Muscle layer of colon (tissue), 2 donors: ENCODE results near the gene ABCC1.
A peak's percentile ranks its signal among the peaks of the same experiment; 100 is the strongest.
"Not testable (repeated sequence)": the region's sequence is repeated elsewhere in the genome, so short reads cannot be mapped to it uniquely, and the experiment has no call there.

Source experiments
- H3K27ac ChIP-seq: one replicate; pipeline ENCODE4 v1.7.0; 2013; ENCODE audit warnings: low read depth, mild to moderate bottlenecking, low read length, moderate library complexity
- H3K27me3 ChIP-seq, 2 donors: one replicate each; pipeline ENCODE4 v1.7.0; 2013; ENCODE audit warnings: low read length in 2 of 2, mild to moderate bottlenecking in 2 of 2; ENCODE audit not compliant: insufficient read depth in 2 of 2, control insufficient read depth in 1 of 2
- H3K36me3 ChIP-seq: one replicate; pipeline ENCODE4 v1.7.0; 2013; ENCODE audit warnings: mild to moderate bottlenecking, low read length; ENCODE audit not compliant: insufficient read depth
- H3K4me1 ChIP-seq: one replicate; pipeline ENCODE4 v1.7.0; 2013; ENCODE audit warnings: mild to moderate bottlenecking, low read length; ENCODE audit not compliant: insufficient read depth
- H3K4me3 ChIP-seq, 2 donors: one replicate each; pipeline ENCODE4 v1.7.0; 2013; ENCODE audit warnings: low read length in 2 of 2, low read depth in 1 of 2, mild to moderate bottlenecking in 1 of 2, moderate library complexity in 1 of 2
- H3K9ac ChIP-seq: one replicate; pipeline ENCODE4 v1.7.0; 2013; ENCODE audit warnings: low read length
- H3K9me3 ChIP-seq: one replicate; pipeline ENCODE4 v1.7.0; 2013; ENCODE audit warnings: mild to moderate bottlenecking, low read length
- donor health status: abdominal sarcoma.
- donor health status: Adenocarcinoma of cecum.

Gene ABCC1

DNA sequence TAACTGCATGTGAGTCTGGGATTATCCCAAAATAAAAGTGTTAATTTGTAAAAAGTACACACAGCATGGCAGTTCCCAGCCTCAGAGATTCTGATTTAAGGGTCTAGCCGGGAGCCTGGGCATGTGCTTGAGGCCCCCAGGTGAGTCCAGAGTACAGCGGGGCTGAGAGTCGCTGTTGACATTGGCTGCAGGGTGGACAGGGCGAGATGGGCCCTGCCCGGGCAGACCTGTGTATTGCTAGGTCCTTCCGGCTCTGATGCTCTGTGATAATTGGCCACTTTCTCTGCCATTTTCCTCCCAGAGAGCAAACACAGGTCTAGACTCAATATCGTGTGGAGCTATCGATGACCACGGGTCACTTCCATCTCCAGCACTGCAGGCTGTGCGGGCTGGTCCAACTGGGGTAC lies 200.3 kb downstream of the ABCC1 start:
- H3K4me3 ChIP-seq = peak overlapping the region in 1 of 2 donors; percentile 41
- H3K27me3 ChIP-seq = no peaks in the 10 kb centered on the region
- no peaks in the 10 kb centered on the region for H3K9me3 ChIP-seq
- peaks cover 31% of the 10 kb centered on the region for H3K4me1 ChIP-seq
- H3K27ac ChIP-seq = peak overlapping the region; percentile 83
- H3K9ac ChIP-seq = peak overlapping the region; percentile 7
- H3K36me3 ChIP-seq = no peaks in the 10 kb centered on the region

- Histone ChIP-seq H3K27ac (peak overlapping the region; percentile 83), H3K27me3 (no peaks in the 10 kb centered on the region), H3K4me3 (peak overlapping the region; percentile 15 to 41), H3K9ac (peak overlapping the region; percentile 7), H3K4me1 (peaks cover 31% of the 10 kb centered on the region), H3K9me3 (no peaks in the 10 kb centered on the region), H3K36me3 (no peaks in the 10 kb centered on the region)
Measured at GRCh38 chr16:16150117-16150877, 200.9 kb downstream of the ABCC1 start.

GRCh38 chr16:16150878-16151152 lies 201.4 kb downstream of the ABCC1 start:
- peak overlapping the region; percentile 83 for H3K27ac ChIP-seq
- peaks cover 31% of the 10 kb centered on the region for H3K4me1 ChIP-seq
- H3K4me3 ChIP-seq = peak overlapping the region; percentile 15 to 41
- H3K36me3 ChIP-seq = no peaks in the 10 kb centered on the region
- no peak overlapping the region for H3K9ac ChIP-seq
- no peaks in the 10 kb centered on the region for H3K9me3 ChIP-seq
- no peaks in the 10 kb centered on the region for H3K27me3 ChIP-seq

DNA sequence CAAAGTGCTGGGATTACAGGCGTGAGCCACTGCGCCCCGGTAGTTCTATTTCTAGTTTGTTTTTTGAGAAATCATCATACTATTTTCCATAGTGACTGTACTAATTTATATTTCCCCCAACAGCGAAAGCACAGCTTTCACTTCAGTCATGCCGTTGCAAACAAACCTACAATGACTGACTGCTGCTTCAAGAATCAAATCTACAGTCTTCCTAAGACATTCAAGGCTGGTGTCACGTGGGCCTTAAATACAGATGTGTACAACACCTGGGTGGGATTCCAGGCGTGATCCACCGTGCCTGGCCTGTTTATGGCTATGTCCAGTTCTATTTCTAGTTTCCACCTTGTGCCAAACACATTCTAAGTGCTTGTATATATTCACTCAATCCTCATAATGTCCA lies 201.9 kb downstream of the ABCC1 start:
- H3K36me3 ChIP-seq = no peaks in the 10 kb centered on the region
- no peaks in the 10 kb centered on the region for H3K27me3 ChIP-seq
- no peak overlapping the region for H3K9ac ChIP-seq
- H3K27ac ChIP-seq = peak overlapping the region; percentile 83
- no peaks in the 10 kb centered on the region for H3K9me3 ChIP-seq
- peaks cover 31% of the 10 kb centered on the region for H3K4me1 ChIP-seq
- H3K4me3 ChIP-seq = no peak overlapping the region

GRCh38 chr16:16153000-16153399 lies 203.6 kb downstream of the ABCC1 start:
- not testable (repeated sequence) for H3K36me3 ChIP-seq, H3K27ac ChIP-seq, H3K9me3 ChIP-seq, H3K9ac ChIP-seq, H3K27me3 ChIP-seq, H3K4me3 ChIP-seq
- peaks cover 31% of the 10 kb centered on the region for H3K4me1 ChIP-seq

DNA sequence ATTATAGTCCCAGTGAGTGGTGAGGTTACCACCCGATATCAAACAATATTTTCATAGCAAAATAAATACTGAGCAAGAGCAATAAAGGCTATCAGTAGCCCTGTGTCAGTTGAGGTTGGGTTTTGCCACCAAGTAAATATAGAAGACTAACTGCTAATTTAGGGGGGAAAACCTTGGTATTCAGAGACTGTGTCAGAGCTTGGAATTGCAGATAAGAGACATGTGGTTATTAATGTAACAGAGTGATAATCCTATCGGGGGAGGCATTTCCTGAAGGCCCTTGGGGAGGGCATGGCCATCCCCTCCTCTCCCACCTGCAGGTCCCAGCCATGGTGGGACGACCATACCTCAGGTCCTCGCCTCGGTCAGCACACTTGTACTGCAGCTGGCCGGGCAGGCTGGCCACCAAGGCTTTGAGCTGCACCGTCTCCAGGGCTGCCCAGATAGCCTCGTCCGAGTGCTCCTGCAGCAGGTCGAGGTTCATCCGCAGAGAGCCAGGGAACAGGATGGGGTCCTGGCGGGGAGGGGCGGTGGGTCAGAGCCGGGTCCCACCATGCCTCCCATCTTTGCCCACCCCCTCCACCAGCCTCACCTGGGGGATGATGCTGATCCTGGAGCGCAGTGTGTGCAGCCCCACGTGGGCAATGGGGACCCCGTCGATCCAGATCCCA lies 205.0 kb downstream of the ABCC1 start:
- H3K27me3 ChIP-seq = no peaks in the 10 kb centered on the region
- peaks cover 3% of the 10 kb centered on the region for H3K9me3 ChIP-seq
- no peak overlapping the region for H3K4me3 ChIP-seq
- H3K9ac ChIP-seq = no peak overlapping the region
- H3K27ac ChIP-seq = no peak overlapping the region
- peaks cover 22% of the 10 kb centered on the region for H3K4me1 ChIP-seq
- no peaks in the 10 kb centered on the region for H3K36me3 ChIP-seq

- Histone ChIP-seq H3K4me3 (no peak overlapping the region), H3K36me3 (no peaks in the 10 kb centered on the region), H3K27me3 (no peaks in the 10 kb centered on the region), H3K9ac (no peak overlapping the region), H3K27ac (no peak overlapping the region), H3K9me3 (peaks cover 3% of the 10 kb centered on the region), H3K4me1 (peaks cover 16% of the 10 kb centered on the region)
Measured at GRCh38 chr16:16155234-16155633, 205.8 kb downstream of the ABCC1 start.

DNA sequence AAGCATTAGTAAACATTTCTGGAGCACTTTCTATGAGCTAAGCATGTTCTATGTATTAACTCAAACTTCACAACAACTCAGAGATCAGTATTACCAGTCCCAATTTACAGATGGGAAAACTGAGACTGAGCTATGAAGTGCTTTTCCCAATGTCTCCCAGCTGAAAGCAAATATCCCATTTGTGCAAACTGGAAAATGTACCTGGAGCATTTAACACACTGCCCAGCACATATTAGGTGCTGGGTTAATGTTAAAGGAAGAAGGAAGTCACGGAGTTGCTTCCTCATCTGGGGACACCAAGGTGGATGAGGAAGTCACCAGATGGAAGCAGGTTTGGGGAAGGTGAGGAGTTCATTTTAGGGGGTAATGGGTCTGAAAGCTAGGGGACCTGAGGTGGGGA lies 207.8 kb downstream of the ABCC1 start:
- Histone ChIP-seq H3K27me3 (no peaks in the 10 kb centered on the region), H3K9me3 (peaks cover 3% of the 10 kb centered on the region), H3K4me1 (no peaks in the 10 kb centered on the region), H3K36me3 (no peaks in the 10 kb centered on the region), H3K4me3 (no peak overlapping the region), H3K9ac (no peak overlapping the region), H3K27ac (no peak overlapping the region)

DNA sequence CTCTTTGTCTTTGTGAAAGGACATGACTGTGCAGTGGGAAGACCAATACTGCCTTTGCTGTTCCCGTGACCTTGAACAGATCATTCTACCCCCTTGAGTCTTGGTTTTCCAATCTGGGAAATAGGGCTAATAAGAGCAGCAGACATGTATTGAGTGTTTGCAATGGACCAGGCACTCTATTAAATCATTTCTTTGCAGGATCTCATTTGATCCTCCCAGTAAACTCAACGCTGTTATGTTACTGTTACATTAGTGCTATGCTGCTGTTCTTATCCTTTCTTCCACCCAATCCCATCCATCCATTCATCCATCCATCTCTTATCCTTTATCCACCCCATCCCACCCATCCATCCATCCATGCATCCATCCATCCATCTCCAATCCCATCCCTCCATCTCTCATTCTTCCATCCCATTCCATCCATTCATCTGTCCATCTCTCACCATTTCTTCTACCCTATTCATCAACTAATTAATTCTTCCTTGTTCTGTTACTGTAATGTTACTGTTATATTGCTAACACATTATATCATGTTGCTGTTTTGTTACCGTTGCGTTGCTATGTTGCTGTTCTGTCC lies 208.8 kb downstream of the ABCC1 start:
- Histone ChIP-seq H3K4me3 (no peak overlapping the region), H3K27me3 (no peaks in the 10 kb centered on the region), H3K27ac (no peak overlapping the region), H3K9ac (no peak overlapping the region), H3K36me3 (no peaks in the 10 kb centered on the region), H3K9me3 (peaks cover 3% of the 10 kb centered on the region), H3K4me1 (no peaks in the 10 kb centered on the region)

GRCh38 chr16:16158741-16159374 lies 209.4 kb downstream of the ABCC1 start:
- Histone ChIP-seq H3K9ac (no peak overlapping the region), H3K27ac (no peak overlapping the region)

DNA sequence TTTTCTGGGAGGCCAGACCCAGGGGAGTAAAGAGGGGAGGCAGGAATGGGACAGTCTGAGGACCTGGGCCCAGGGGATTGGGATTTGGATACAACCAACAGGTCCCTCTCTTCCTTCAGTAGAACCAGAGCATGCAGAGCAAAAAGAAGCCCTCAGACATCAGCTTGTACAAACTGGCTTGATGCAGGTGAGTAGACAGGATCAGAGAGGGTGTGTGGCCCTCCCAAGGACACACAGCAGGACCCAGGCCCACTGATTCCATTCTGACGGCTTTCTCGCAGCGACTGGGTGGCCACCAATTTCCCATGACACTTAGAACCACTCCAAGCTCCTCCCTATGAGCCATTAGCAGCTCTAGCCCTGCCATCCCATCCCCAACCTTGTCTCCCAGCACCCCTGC lies 210.2 kb downstream of the ABCC1 start:
- Histone ChIP-seq H3K4me3 (no peak overlapping the region), H3K27ac (no peak overlapping the region), H3K9ac (no peak overlapping the region), H3K36me3 (no peaks in the 10 kb centered on the region), H3K4me1 (no peaks in the 10 kb centered on the region), H3K27me3 (no peaks in the 10 kb centered on the region), H3K9me3 (peaks cover 3% of the 10 kb centered on the region)

More at GRCh38 chr16:16158741-16159374, 209.4 kb downstream of the ABCC1 start:
- Histone ChIP-seq H3K4me1 (no peaks in the 10 kb centered on the region), H3K4me3 (no peak overlapping the region), H3K36me3 (no peaks in the 10 kb centered on the region), H3K9me3 (peaks cover 3% of the 10 kb centered on the region), H3K27me3 (no peaks in the 10 kb centered on the region)
